Measurements from ENCODE around the gene SHISA6.
"Not testable (repeated sequence)": the region's sequence is repeated elsewhere in the genome, so short reads cannot be mapped to it uniquely, and the experiment has no call there.

SHISA6 gene

GRCh38 chr17:11302401-11303186 lies 61.6 kb downstream of the SHISA6 start:
- DNase-seq: no peak

GRCh38 chr17:11303773-11304394 lies 62.9 kb downstream of the SHISA6 start:
- DNase-seq: no peak

- DNase-seq: no peak
Measured at GRCh38 chr17:11304568-11304967, 63.6 kb downstream of the SHISA6 start.

- DNase-seq: no peak
Measured at GRCh38 chr17:11305524-11305923, 64.5 kb downstream of the SHISA6 start.

GRCh38 chr17:11308531-11308930 lies 67.5 kb downstream of the SHISA6 start:
- DNase-seq: no peak

- DNase-seq: no peak
Measured at GRCh38 chr17:11309033-11309432, 68.0 kb downstream of the SHISA6 start.

GRCh38 chr17:11309850-11310249 lies 68.8 kb downstream of the SHISA6 start:
- DNase-seq: no peak

- not testable (repeated sequence) for DNase-seq
Measured at GRCh38 chr17:11316451-11316850, 75.4 kb downstream of the SHISA6 start.

- DNase-seq: no peak
Measured at GRCh38 chr17:11318207-11318606, 77.2 kb downstream of the SHISA6 start.

GRCh38 chr17:11319894-11320293 lies 78.9 kb downstream of the SHISA6 start:
- no peak for DNase-seq

GRCh38 chr17:11324021-11324420 lies 83.0 kb downstream of the SHISA6 start:
- no peak for DNase-seq

- no peak for DNase-seq
Measured at GRCh38 chr17:11324846-11325420, 83.9 kb downstream of the SHISA6 start.

- no peak for DNase-seq
Measured at GRCh38 chr17:11326492-11326891, 85.5 kb downstream of the SHISA6 start.

- DNase-seq: no peak
Measured at GRCh38 chr17:11328770-11329169, 87.8 kb downstream of the SHISA6 start.

- DNase-seq: no peak
Measured at GRCh38 chr17:11330006-11330405, 89.0 kb downstream of the SHISA6 start.

- no peak for DNase-seq
Measured at GRCh38 chr17:11330826-11331225, 89.8 kb downstream of the SHISA6 start.

GRCh38 chr17:11331547-11332513 lies 90.8 kb downstream of the SHISA6 start:
- DNase-seq: peak in 1 of 56 donors; percentile 56

- peak in 26 of 56 donors; percentile 3 to 50 (median 24) for DNase-seq
Measured at GRCh38 chr17:11332706-11333105, 91.7 kb downstream of the SHISA6 start.

GRCh38 chr17:11334493-11334892 lies 93.5 kb downstream of the SHISA6 start:
- DNase-seq: no peak

GRCh38 chr17:11336290-11336689 lies 95.3 kb downstream of the SHISA6 start:
- DNase-seq: no peak

GRCh38 chr17:11340803-11341202 lies 99.8 kb downstream of the SHISA6 start:
- no peak for DNase-seq
